Spleen (tissue), 11 donors: ENCODE measurements around the gene PTPN6. TPM values are rescaled to one million over a fixed set of nuclear protein-coding genes. Genes with fewer than 3 reads are reported as not detected.
"Not testable (repeated sequence)": the region's sequence is repeated elsewhere in the genome, so short reads cannot be mapped to it uniquely, and the experiment has no call there.

Source experiments
- DNase-seq: peaks from one replicate; pipeline ENCODE4 v3.0.0-alpha.2; 2020
- H3K27ac ChIP-seq, 8 donors: fragments of 200-600 bp; sonication (generic) in 7 of 8; 1 replicate in 4 of 8; 2 replicates in 4 of 8; pipeline versions ENCODE4 v1.5.0 to v1.8.0; 2016 to 2021; ENCODE audit warnings: inconsistent platforms in 4 of 8, mild to moderate bottlenecking in 4 of 8, moderate library complexity in 1 of 8
- H3K27me3 ChIP-seq, 7 donors: fragments of 200-600 bp; sonication (generic) in 6 of 7; replicated peaks in 1 of 7; 1 replicate in 4 of 7; 2 replicates in 3 of 7; pipeline versions ENCODE4 v1.5.0 to v1.8.0; 2016 to 2021; ENCODE audit warnings: inconsistent platforms in 3 of 7, mild to moderate bottlenecking in 1 of 7
- H3K36me3 ChIP-seq, 6 donors: fragments of 200-600 bp; sonication (generic) in 5 of 6; 1 replicate in 4 of 6; 2 replicates in 2 of 6; pipeline versions ENCODE4 v1.5.0 to v1.8.0; 2016 to 2021; ENCODE audit warnings: inconsistent platforms in 2 of 6
- H3K4me1 ChIP-seq, 6 donors: fragments of 200-600 bp; sonication (generic) in 5 of 6; 1 replicate in 3 of 6; 2 replicates in 3 of 6; pipeline versions ENCODE4 v1.5.0 to v1.8.0; 2016 to 2021; ENCODE audit warnings: inconsistent platforms in 3 of 6
- H3K4me3 ChIP-seq, 8 donors: fragments of 200-600 bp; sonication (generic) in 7 of 8; 1 replicate in 4 of 8; 2 replicates in 4 of 8; pipeline versions ENCODE4 v1.5.0 to v1.8.0; 2016 to 2021; ENCODE audit warnings: inconsistent platforms in 4 of 8, mild to moderate bottlenecking in 4 of 8, moderate library complexity in 2 of 8
- H3K9me3 ChIP-seq, 8 donors: fragments of 200-600 bp; sonication (generic) in 7 of 8; 1 replicate in 4 of 8; 2 replicates in 4 of 8; pipeline versions ENCODE4 v1.5.0 to v1.8.0; 2016 to 2021; ENCODE audit warnings: inconsistent platforms in 4 of 8
- CTCF ChIP-seq, 11 experiments: fragments of 200-600 bp in 7 of 11; fragments of 450-650 bp in 4 of 11; sonication (generic) in 4 of 11; IDR thresholded peaks in 8 of 11; conservative IDR thresholded peaks in 3 of 11; 1 replicate in 7 of 11; 2 replicates in 4 of 11; pipeline versions ENCODE4 v1.4.0 to v1.8.0; 2016 to 2021; ENCODE audit warnings: antibody characterized with exemption in 11 of 11, inconsistent platforms in 4 of 11, mild to moderate bottlenecking in 1 of 11
- POLR2A ChIP-seq, 3 donors: fragments of 450-650 bp; IDR thresholded peaks; one replicate each; pipeline ENCODE4 v1.5.1; 2017; ENCODE audit warnings: antibody characterized with exemption in 3 of 3, mild to moderate bottlenecking in 1 of 3
- POLR2AphosphoS5 ChIP-seq, 3 donors: sonication (generic); formaldehyde crosslinking; IDR thresholded peaks; one replicate each; pipeline ENCODE4 v1.5.1; 2017; ENCODE audit warnings: antibody characterized with exemption in 3 of 3
- WGBS, 5 donors: extraction: QIAGEN DNeasy Blood & Tissue Kit in 3 of 5; methylation state at CpG; one replicate each; pipeline versions ENCODE4 v1.1.5 to v1.1.7; 2013 to 2018; 5-methylcytosine and 5-hydroxymethylcytosine counted together
- intact Hi-C: fragments of 100-400 bp; cut with DNase I; formaldehyde crosslinking; loops from one replicate; pipeline ENCODE4 v1.15.0; 2023; ENCODE audit warnings: low total_unique reads
- polyA plus RNA-seq, 3 donors: library from polyadenylated mRNA; stranded (reverse); fragments of 200-250 nt; gene quantifications; one replicate each; pipeline ENCODE4 v1.2.1, GENCODE V29; 2013
- total RNA-seq, 7 donors: library from RNA; depleted of rRNA in 3 of 7; stranded (reverse); fragments of >200 nt in 3 of 7; fragmentation: NEBNext Ultra II Directional in 4 of 7; extraction: Animal tissue kit (Norgen Biotek cat#: 25700) in 4 of 7; gene quantifications; one replicate each; pipeline versions ENCODE4 v1.1.0 to v1.2.1, GENCODE V29; 2016 to 2021
- donor health status: healthy with polysubstance abuse.
- donor health status: DM: no; HTN: no; CAD: no; lungs with moderate emphysema.
- donor health status: DM: no; HTN: no; CAD: no.
- donor health status: Bipolar disorder and iron deficiency.
- donor health status: healthy.
- donor health status: DM: no; HTN: no; CAD: no.
- donor health status: DM: yes; HTN: yes; CAD: no.

Gene PTPN6
- total and polyA plus RNA-seq, 10 donors = 314 to 713 (median 426) TPM

DNA sequence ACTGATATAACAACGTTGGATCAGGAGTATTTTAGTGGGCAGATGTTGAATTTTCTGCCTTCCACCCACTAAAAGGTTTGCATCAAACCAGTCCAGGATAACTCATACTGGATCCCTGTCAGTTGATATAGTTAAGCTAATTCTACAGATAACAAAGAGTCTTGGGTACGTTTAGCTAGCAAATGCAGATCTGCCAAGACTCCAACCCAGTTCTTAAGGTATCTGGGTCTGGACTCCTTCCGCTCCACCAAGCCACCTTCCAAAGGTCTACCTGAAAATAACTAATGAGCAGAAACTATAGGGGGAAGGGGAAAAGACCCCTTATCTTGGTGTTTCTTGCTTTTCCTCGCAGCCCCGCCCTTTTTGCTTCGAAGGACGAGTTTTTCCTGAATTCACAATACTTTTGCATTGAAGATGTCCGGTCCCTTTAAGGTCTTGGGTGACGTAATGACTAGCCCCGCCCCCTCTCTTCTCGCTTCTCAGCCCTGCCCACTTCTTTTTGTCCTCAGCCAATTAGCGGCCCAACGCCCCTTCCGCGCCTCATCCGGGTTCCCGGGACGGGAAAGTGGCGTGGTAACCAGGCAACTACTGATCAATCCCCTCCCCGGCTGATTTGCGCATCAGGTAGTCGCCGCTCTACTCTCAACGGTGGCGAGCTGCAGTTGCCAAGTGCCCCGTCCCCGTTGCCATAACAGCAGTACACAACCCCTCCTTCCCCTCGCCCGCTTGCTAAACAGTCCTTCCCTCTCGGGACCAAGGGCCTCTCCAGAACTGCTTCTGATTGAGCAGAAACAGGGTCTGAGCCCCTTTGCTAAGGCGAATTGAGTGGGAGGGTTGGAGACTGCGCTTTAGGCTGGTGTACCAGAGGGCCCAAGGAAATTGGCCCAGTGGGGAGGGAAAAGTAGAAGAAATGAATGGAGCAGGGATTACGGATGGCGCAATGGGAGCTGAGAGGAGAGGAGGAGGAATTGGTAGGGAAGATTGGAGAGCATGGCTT is 46.6 kb upstream of the PTPN6 start, which contains the start of gene LRRC23:
LRRC23 (plus strand) TSS at position 543 of the 997 bp plus-strand sequence. CDS start 812 bp downstream, outside the sequence.
- intact Hi-C loops = no loop called here
- 5 to 8% (median 7%) methylated on average over 34 of the region's 34 CpGs for WGBS, 5 donors
- Histone ChIP-seq H3K27ac (peak within 1 kb of the TSS; percentile 42 to 90 (median 82)), H3K9me3 (no peaks in the 10 kb centered on the region), H3K4me3 (peak within 1 kb of the TSS; percentile 54 to 84 (median 64)), H3K36me3 (peaks cover 0 to 18% (median 0%) of the 10 kb centered on the region in 6 donors), H3K4me1 (peaks cover 10 to 36% (median 21%) of the 10 kb centered on the region in 6 donors), H3K27me3 (no peaks in the 10 kb centered on the region)
- DNase-seq = peak; percentile 99
- peak in 1 of 11 experiments; percentile 20 for TF ChIP-seq CTCF (IDR thresholded peaks at IDR 0.05 in 8 of 11, conservative IDR thresholded peaks at IDR 0.05 in 3 of 11)
- TF ChIP-seq POLR2A (IDR thresholded peaks at IDR 0.05) = peak in 1 of 3 donors; percentile 54
- peak; percentile 79 to 90 (median 88) for TF ChIP-seq POLR2AphosphoS5 (IDR thresholded peaks at IDR 0.05)

- DNase-seq = peak; percentile 55
- Histone ChIP-seq H3K27ac (peak overlapping the region in 4 of 8 donors; percentile 80 to 90 (median 86)), H3K36me3 (peaks cover 0 to 18% (median 0%) of the 10 kb centered on the region in 6 donors), H3K4me3 (peak overlapping the region in 5 of 8 donors; percentile 59 to 84 (median 68)), H3K27me3 (no peaks in the 10 kb centered on the region), H3K4me1 (peaks cover 10 to 27% (median 16%) of the 10 kb centered on the region in 6 donors), H3K9me3 (no peaks in the 10 kb centered on the region)
- TF ChIP-seq CTCF (IDR thresholded peaks at IDR 0.05 in 8 of 11, conservative IDR thresholded peaks at IDR 0.05 in 3 of 11) (no peak), POLR2A (IDR thresholded peaks at IDR 0.05) (no peak), POLR2AphosphoS5 (IDR thresholded peaks at IDR 0.05) (no peak)
- WGBS, 5 donors = 71 to 82% (median 74%) methylated on average over 5 of the region's 5 CpGs
- intact Hi-C loops = no loop called here
Measured at GRCh38 chr12:6905414-6906040, 45.6 kb upstream of the PTPN6 start.

DNA sequence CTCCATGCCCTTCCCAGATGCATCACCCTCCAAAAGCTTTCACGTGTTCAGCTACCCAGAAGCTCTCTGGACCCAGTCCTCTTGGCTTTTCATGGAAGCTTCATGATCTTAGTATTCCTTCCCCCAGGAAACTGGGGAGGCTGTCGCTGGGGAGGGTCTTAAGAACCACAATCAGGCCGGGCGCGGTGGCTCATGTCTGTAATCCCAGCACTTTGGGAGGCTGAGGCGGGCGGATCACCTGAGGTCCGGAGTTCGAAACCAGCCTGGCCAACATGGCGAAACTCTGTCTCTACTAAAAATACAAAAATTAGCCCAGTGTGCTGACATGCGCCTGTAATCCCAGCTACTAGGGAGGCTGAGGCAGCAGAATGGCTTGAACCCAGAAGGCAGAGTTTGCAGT is 43.0 kb upstream of the PTPN6 start:
- H3K9me3 ChIP-seq, intact Hi-C loops, H3K27ac ChIP-seq, H3K4me3 ChIP-seq: not testable (repeated sequence)
- Histone ChIP-seq H3K4me1 (peaks cover 10 to 27% (median 16%) of the 10 kb centered on the region in 6 donors), H3K27me3 (peaks cover 0 to 11% (median 0%) of the 10 kb centered on the region in 7 donors), H3K36me3 (peaks cover 0 to 18% (median 0%) of the 10 kb centered on the region in 6 donors)
- 95 to 99% (median 96%) methylated on average over 11 of the region's 11 CpGs for WGBS, 5 donors
- DNase-seq = peak; percentile 31

DNA sequence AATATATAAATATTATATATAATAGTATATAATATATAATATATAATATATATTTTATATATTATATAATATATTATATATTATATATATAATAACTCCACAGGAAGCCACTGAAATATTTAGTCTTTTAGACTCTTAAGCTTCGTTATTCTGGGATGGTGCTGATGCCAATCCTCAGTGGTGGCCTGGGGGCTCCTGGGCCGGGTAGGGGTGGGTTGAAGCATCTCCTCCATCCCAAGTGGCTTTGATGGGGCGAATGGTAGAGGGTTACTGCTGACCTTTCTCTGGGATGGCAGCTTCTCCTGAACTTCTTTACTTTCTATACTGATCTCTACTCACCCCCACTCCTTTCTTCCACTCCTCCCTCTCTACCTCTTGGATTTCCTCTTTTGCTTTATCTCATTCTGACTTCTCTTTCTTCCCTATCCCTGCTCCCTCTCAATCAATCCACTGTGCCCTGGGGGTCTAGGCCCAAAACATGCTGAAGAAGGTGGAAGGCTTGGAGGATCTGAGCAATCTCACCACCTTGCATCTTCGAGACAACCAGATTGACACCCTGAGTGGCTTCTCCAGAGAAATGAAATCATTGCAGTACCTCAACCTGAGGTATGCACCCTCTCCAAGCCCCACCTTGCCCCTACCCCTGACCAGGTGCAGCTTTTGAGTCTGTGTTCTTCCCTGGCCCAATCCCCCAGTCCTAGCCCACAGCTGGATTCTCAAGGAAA is 41.6 kb upstream of the PTPN6 start:
- 88 to 95% (median 90%) methylated on average over 4 of the region's 4 CpGs for WGBS, 5 donors

More for the DNA sequence above, 41.6 kb upstream of the PTPN6 start:
- H3K4me1 ChIP-seq = peaks cover 9 to 28% (median 16%) of the 10 kb centered on the region in 6 donors
- H3K4me3 ChIP-seq = no peak overlapping the region
- intact Hi-C loops = no loop called here
- TF ChIP-seq CTCF (IDR thresholded peaks at IDR 0.05 in 8 of 11, conservative IDR thresholded peaks at IDR 0.05 in 3 of 11) = no peak
- TF ChIP-seq POLR2AphosphoS5 (IDR thresholded peaks at IDR 0.05) = no peak
- peak; percentile 15 for DNase-seq
- H3K36me3 ChIP-seq = peaks cover 0 to 18% (median 0%) of the 10 kb centered on the region in 6 donors
- H3K9me3 ChIP-seq = no peaks in the 10 kb centered on the region
- H3K27ac ChIP-seq = no peak overlapping the region
- H3K27me3 ChIP-seq = peaks cover 0 to 26% (median 0%) of the 10 kb centered on the region in 7 donors
